LHCN-M2 (cell line): Measurements from ENCODE around the gene SUGP2. TPM values are rescaled to one million over a fixed set of nuclear protein-coding genes. Genes with fewer than 3 reads are reported as not detected.
"Not testable (repeated sequence)": the region's sequence is repeated elsewhere in the genome, so short reads cannot be mapped to it uniquely, and the experiment has no call there.

Experiments used
- DNase-seq: peaks from one replicate; pipeline ENCODE4 v3.0.0-alpha.2; 2012; ENCODE audit warnings: low read depth
- total RNA-seq: library from RNA; depleted of rRNA; stranded (reverse); fragments of >200 nt; gene quantifications from 2 replicates; pipeline ENCODE4 v1.2.3, GENCODE V29; 2014; rRNA removed

SUGP2 gene
- total RNA-seq, 1 experiment from 2014 or later, result 63.9 TPM

GRCh38 chr19:18954094-18954493 is 79.2 kb downstream of the SUGP2 start:
- DNase-seq, result no peak

- not testable (repeated sequence) for DNase-seq
These were observed 80.8 kb downstream of the SUGP2 start for GRCh38 chr19:18952364-18953003.

GRCh38 chr19:18951721-18952281 is 81.5 kb downstream of the SUGP2 start:
- peak; percentile 8 for DNase-seq

GRCh38 chr19:18949858-18950257 is 83.5 kb downstream of the SUGP2 start:
- DNase-seq, result no peak

- DNase-seq, result no peak
These were observed 84.4 kb downstream of the SUGP2 start for GRCh38 chr19:18948976-18949356.

GRCh38 chr19:18948075-18948975 is 85.0 kb downstream of the SUGP2 start:
- DNase-seq, result no peak

- no peak for DNase-seq
These were observed 86.4 kb downstream of the SUGP2 start for GRCh38 chr19:18946918-18947317.

- DNase-seq, result no peak
These were observed 87.0 kb downstream of the SUGP2 start for GRCh38 chr19:18946335-18946734.

- DNase-seq, result no peak
These were observed 88.0 kb downstream of the SUGP2 start for GRCh38 chr19:18945297-18945696.

GRCh38 chr19:18943465-18943864 is 89.9 kb downstream of the SUGP2 start:
- DNase-seq, result no peak

- no peak for DNase-seq
These were observed 90.6 kb downstream of the SUGP2 start for GRCh38 chr19:18942692-18943091.

- DNase-seq, result no peak
These were observed 91.5 kb downstream of the SUGP2 start for GRCh38 chr19:18941628-18942354.

Other genes starting within 250 kb of the SUGP2 start
- 0.13 TPM in 1 of 2 replicates, not detected in the other for gene COMP, start 242.2 kb downstream of the SUGP2 start, total RNA-seq
- 56.5 and 76.0 TPM in 2 replicates for gene UPF1, start 201.6 kb downstream of the SUGP2 start, total RNA-seq
- gene CERS1, start 137.4 kb downstream of the SUGP2 start, total RNA-seq, result 0.96 and 2.5 TPM in 2 replicates
- gene COPE, start 114.1 kb downstream of the SUGP2 start, total RNA-seq, result 375 and 380 TPM in 2 replicates
- 49.8 and 57.6 TPM in 2 replicates for gene DDX49, start 113.8 kb downstream of the SUGP2 start, total RNA-seq
- 154 and 188 TPM in 2 replicates for gene HOMER3, start 92.3 kb downstream of the SUGP2 start, total RNA-seq
- gene ARMC6, start 86 bp upstream of the SUGP2 start, total RNA-seq, result 61.1 and 68.3 TPM in 2 replicates
- gene SLC25A42, start 30.5 kb upstream of the SUGP2 start, total RNA-seq, result 2.8 and 4.4 TPM in 2 replicates
- 26.1 and 26.7 TPM in 2 replicates for gene TMEM161A, start 105.0 kb upstream of the SUGP2 start, total RNA-seq
- 0.17 and 0.32 TPM in 2 replicates for gene MEF2B, start 136.7 kb upstream of the SUGP2 start, total RNA-seq
- gene BORCS8, start 158.6 kb upstream of the SUGP2 start, total RNA-seq, result 19.6 and 27.0 TPM in 2 replicates
- gene RFXANK, start 158.7 kb upstream of the SUGP2 start, total RNA-seq, result 66.9 and 71.8 TPM in 2 replicates
- 16.0 and 19.7 TPM in 2 replicates for gene NR2C2AP, start 169.9 kb upstream of the SUGP2 start, total RNA-seq
- under 0.01 TPM in 1 of 2 replicates, not detected in the other for gene NCAN, start 178.4 kb upstream of the SUGP2 start, total RNA-seq
- gene TM6SF2, start 239.8 kb upstream of the SUGP2 start, total RNA-seq, result 1.2 and 1.3 TPM in 2 replicates